ENCODE results near the gene CCDC7. TPM values are rescaled to one million over a fixed set of nuclear protein-coding genes. Genes with fewer than 3 reads are reported as not detected.
"Not testable (repeated sequence)": the region's sequence is repeated elsewhere in the genome, so short reads cannot be mapped to it uniquely, and the experiment has no call there.

CCDC7 gene
- polyA plus RNA-seq, 1 of the 3 experiments (the other 2 are of a cell fraction): 0.44 TPM

DNA sequence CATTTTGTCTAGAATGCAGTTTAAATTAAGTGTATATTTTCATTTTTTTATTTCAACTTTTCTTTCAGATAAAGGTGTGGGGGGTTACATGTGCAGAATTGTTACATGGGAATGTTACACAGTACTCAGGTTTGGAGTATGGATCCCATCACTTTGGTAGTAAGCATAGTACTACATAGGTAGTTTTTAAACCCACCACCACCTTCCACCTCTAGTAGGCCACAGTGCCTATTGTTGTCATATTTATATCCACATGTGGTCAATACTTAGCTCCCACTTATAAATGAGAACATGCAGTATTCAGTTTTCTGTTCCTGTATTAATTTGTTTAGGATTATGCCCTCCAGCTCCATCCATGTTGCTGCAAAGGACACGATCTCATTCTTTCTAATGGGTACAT is 200.6 kb downstream of the CCDC7 start:
- Histone ChIP-seq H3K27me3 (ENCODE audit: insufficient read depth) (no peaks in the 10 kb centered on the region), H3K36me3 (replicated peaks in 1 of 2; ENCODE audit: control insufficient read depth in 1 of 2, insufficient read depth in 2 of 2, low read length in 1 of 2) (no peaks in the 10 kb centered on the region), H3K4me3 (ENCODE audit: low read depth in 2 of 2, low read length in 1 of 2) (no peak overlapping the region), H3K4me2 (no peak overlapping the region), H2AFZ (ENCODE audit: low read depth) (no peak overlapping the region), H3K79me2 (ENCODE audit: insufficient read depth) (no peaks in the 10 kb centered on the region), H3K4me1 (ENCODE audit: control insufficient read depth in 1 of 2, insufficient read depth in 2 of 2, low read depth in 1 of 2, low read length in 1 of 2) (no peaks in the 10 kb centered on the region), H3K9ac (no peak overlapping the region), H3F3A (replicated peaks; ENCODE audit: insufficient read depth) (no peaks in the 10 kb centered on the region), H3K9me2 (no peaks in the 10 kb centered on the region), H4K20me1 (ENCODE audit: insufficient read depth) (no peaks in the 10 kb centered on the region), H3K27ac (ENCODE audit: low read depth in 2 of 2, low read length in 1 of 2) (no peak overlapping the region), H3K9me3 (no peaks in the 10 kb centered on the region)
- POLR2A ChIA-PET: no interaction called here
- TF ChIP-seq, protein P1, sequence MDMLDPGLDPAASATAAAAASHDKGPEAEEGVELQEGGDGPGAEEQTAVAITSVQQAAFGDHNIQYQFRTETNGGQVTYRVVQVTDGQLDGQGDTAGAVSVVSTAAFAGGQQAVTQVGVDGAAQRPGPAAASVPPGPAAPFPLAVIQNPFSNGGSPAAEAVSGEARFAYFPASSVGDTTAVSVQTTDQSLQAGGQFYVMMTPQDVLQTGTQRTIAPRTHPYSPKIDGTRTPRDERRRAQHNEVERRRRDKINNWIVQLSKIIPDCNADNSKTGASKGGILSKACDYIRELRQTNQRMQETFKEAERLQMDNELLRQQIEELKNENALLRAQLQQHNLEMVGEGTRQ (IDR thresholded peaks at IDR 0.05; ENCODE audit: borderline replicate concordance, low read depth, low read length): no peak
- TF ChIP-seq, protein P2, sequence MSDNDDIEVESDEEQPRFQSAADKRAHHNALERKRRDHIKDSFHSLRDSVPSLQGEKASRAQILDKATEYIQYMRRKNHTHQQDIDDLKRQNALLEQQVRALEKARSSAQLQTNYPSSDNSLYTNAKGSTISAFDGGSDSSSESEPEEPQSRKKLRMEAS (IDR thresholded peaks at IDR 0.05; ENCODE audit: low read depth): no peak
- TF ChIP-seq GABPA (IDR thresholded peaks at IDR 0.05; ENCODE audit: low read depth) (no peak), CHD2 (IDR thresholded peaks at IDR 0.05; ENCODE audit: low read length, partially characterized antibody) (no peak), GATA2 (CRISPR knock-in tag; IDR thresholded peaks at IDR 0.05) (no peak), EP300 (IDR thresholded peaks at IDR 0.05; ENCODE audit: borderline replicate concordance in 1 of 2, low read depth in 1 of 2, low read length in 1 of 2) (no peak), JUND (IDR thresholded peaks at IDR 0.05) (no peak), EZH2phosphoT487 (IDR thresholded peaks at IDR 0.05; ENCODE audit: borderline replicate concordance, low read depth) (no peak), TAF1 (IDR thresholded peaks at IDR 0.05; ENCODE audit: borderline replicate concordance, low read depth, low read length) (no peak), FOXM1 (IDR thresholded peaks at IDR 0.05; ENCODE audit: low read depth) (no peak)
- WGBS (ENCODE audit: low lambda C conversion rate): 22% methylated on average over 1 of the region's 1 CpG
- CTCF ChIA-PET: no interaction called here
- DNase-seq: no peak

DNA sequence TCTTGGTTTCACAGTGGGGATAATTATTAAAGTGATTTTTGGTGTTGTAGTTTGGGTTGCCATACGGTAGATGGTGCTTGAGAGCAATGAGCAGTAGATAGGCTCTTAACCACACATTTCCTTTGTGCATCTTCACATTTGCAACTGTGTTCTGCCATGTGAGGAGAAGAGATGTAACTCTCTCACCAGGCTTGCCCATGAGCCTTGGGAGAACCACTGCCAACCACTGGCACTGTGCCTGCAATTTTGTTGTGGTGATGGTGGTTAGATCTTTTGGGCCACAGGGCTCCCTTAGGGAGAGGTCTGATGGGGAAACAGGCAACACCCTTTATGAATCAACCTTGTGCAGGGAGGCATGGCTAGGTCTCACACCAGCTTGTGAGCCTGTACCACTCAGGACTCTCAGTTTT is 204.3 kb downstream of the CCDC7 start:
- TF ChIP-seq, protein P1 (IDR thresholded peaks at IDR 0.05; ENCODE audit: borderline replicate concordance, low read depth, low read length): no peak
- TF ChIP-seq FOXJ3 (CRISPR knock-in tag; IDR thresholded peaks at IDR 0.05) (no peak), MXI1 (IDR thresholded peaks at IDR 0.05; ENCODE audit: low read depth, low read length) (no peak), EP300 (IDR thresholded peaks at IDR 0.05; ENCODE audit: borderline replicate concordance in 1 of 2, low read depth in 1 of 2, low read length in 1 of 2) (no peak), ELF1 (IDR thresholded peaks at IDR 0.05) (no peak), NRF1 (IDR thresholded peaks at IDR 0.05; ENCODE audit: low read depth, low read length) (no peak), CHD2 (IDR thresholded peaks at IDR 0.05; ENCODE audit: low read length, partially characterized antibody) (no peak), MEF2A (IDR thresholded peaks at IDR 0.05; ENCODE audit: borderline replicate concordance, low read depth) (no peak)
- TF ChIP-seq, protein P3, sequence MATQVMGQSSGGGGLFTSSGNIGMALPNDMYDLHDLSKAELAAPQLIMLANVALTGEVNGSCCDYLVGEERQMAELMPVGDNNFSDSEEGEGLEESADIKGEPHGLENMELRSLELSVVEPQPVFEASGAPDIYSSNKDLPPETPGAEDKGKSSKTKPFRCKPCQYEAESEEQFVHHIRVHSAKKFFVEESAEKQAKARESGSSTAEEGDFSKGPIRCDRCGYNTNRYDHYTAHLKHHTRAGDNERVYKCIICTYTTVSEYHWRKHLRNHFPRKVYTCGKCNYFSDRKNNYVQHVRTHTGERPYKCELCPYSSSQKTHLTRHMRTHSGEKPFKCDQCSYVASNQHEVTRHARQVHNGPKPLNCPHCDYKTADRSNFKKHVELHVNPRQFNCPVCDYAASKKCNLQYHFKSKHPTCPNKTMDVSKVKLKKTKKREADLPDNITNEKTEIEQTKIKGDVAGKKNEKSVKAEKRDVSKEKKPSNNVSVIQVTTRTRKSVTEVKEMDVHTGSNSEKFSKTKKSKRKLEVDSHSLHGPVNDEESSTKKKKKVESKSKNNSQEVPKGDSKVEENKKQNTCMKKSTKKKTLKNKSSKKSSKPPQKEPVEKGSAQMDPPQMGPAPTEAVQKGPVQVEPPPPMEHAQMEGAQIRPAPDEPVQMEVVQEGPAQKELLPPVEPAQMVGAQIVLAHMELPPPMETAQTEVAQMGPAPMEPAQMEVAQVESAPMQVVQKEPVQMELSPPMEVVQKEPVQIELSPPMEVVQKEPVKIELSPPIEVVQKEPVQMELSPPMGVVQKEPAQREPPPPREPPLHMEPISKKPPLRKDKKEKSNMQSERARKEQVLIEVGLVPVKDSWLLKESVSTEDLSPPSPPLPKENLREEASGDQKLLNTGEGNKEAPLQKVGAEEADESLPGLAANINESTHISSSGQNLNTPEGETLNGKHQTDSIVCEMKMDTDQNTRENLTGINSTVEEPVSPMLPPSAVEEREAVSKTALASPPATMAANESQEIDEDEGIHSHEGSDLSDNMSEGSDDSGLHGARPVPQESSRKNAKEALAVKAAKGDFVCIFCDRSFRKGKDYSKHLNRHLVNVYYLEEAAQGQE (IDR thresholded peaks at IDR 0.05; ENCODE audit: low read depth, low read length): no peak
- TF ChIP-seq, protein P2 (IDR thresholded peaks at IDR 0.05; ENCODE audit: low read depth): no peak
- Histone ChIP-seq H3K4me1 (ENCODE audit: control insufficient read depth in 1 of 2, insufficient read depth in 2 of 2, low read depth in 1 of 2, low read length in 1 of 2) (no peaks in the 10 kb centered on the region), H3K79me2 (ENCODE audit: insufficient read depth) (no peaks in the 10 kb centered on the region), H3K9ac (no peak overlapping the region), H3K4me3 (ENCODE audit: low read depth in 2 of 2, low read length in 1 of 2) (no peak overlapping the region), H3K27me3 (ENCODE audit: insufficient read depth) (no peaks in the 10 kb centered on the region), H3F3A (replicated peaks; ENCODE audit: insufficient read depth) (no peaks in the 10 kb centered on the region), H3K9me3 (no peaks in the 10 kb centered on the region), H3K4me2 (no peak overlapping the region), H3K9me2 (no peaks in the 10 kb centered on the region), H4K20me1 (ENCODE audit: insufficient read depth) (no peaks in the 10 kb centered on the region), H3K36me3 (replicated peaks in 1 of 2; ENCODE audit: control insufficient read depth in 1 of 2, insufficient read depth in 2 of 2, low read length in 1 of 2) (peaks cover 0 to 6% of the 10 kb centered on the region in 2 experiments), H2AFZ (ENCODE audit: low read depth) (no peak overlapping the region), H3K27ac (ENCODE audit: low read depth in 2 of 2, low read length in 1 of 2) (no peak overlapping the region)
- WGBS (ENCODE audit: low lambda C conversion rate): 42% methylated on average over 1 of the region's 1 CpG
- ChIA-PET CTCF (no interaction called here), POLR2A (no interaction called here)
- no peak for DNase-seq

DNA sequence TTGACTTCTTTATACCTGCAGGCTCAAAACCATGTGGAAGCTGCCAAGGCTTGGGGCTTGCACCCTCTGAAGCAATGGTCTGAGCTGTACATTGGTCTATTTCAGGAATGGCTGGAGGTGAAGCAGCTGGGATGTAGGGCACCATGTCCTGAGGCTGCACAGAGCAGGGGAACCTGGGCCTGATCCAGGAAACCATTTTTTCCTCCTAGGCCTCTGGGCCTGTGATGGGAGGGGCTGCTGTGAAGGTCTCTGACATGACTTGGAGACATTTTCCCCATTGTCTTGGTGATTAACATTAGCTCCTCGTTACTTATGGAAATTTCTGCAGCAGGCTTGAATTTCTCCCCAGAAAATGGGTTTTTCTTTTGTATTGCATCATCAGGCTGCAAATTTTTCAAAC is 211.5 kb downstream of the CCDC7 start:
- H3K36me3 ChIP-seq (replicated peaks in 1 of 2; ENCODE audit: control insufficient read depth in 1 of 2, insufficient read depth in 2 of 2, low read length in 1 of 2); H4K20me1 ChIP-seq (ENCODE audit: insufficient read depth); POLR2A ChIA-PET; H3K9me3 ChIP-seq; DNase-seq; H3K9ac ChIP-seq; H3K27ac ChIP-seq (ENCODE audit: low read depth in 2 of 2, low read length in 1 of 2); H3K9me2 ChIP-seq; H3K27me3 ChIP-seq (ENCODE audit: insufficient read depth); H3K79me2 ChIP-seq (ENCODE audit: insufficient read depth); H3K4me2 ChIP-seq; H3K4me1 ChIP-seq (ENCODE audit: control insufficient read depth in 1 of 2, insufficient read depth in 2 of 2, low read depth in 1 of 2, low read length in 1 of 2); H3K4me3 ChIP-seq (ENCODE audit: low read depth in 2 of 2, low read length in 1 of 2); H3F3A ChIP-seq (replicated peaks; ENCODE audit: insufficient read depth); CTCF ChIA-PET; H2AFZ ChIP-seq (ENCODE audit: low read depth): not testable (repeated sequence)
- WGBS (ENCODE audit: low lambda C conversion rate): 6% methylated on average over 1 of the region's 1 CpG

Measured in SK-N-SH (cell line).